CD4-positive, alpha-beta T cell treated with Interferon alpha-2 for 1 hour (primary cell): ENCODE data around the gene COL6A1.

Source experiments
- DNase-seq, 2 donors: peaks; one replicate each; pipeline ENCODE4 v3.0.0-alpha.2; 2020 to 2022

Gene COL6A1

GRCh38 chr21:46006547-46007491, 25.2 kb downstream of the COL6A1 start:
- DNase-seq = no peak

DNA sequence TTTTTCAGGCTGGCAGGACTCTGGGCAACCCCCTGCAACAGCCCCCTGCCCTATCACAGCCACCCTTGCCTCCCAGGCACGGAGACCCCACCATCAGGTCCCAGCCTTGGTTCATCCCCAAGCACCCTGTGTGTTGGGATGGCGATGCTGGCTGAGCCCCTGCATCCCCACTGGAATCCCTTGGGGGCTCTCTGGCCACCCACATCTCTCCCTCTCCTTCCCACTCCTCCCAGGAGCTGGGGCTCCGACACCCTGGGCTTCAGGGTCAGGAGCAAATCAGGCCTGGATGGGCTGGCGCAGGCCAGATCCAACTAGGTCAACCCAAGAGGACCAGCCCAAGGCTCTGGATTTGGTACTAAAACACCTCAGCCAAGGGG, 25.9 kb downstream of the COL6A1 start:
- DNase-seq = no peak

DNA sequence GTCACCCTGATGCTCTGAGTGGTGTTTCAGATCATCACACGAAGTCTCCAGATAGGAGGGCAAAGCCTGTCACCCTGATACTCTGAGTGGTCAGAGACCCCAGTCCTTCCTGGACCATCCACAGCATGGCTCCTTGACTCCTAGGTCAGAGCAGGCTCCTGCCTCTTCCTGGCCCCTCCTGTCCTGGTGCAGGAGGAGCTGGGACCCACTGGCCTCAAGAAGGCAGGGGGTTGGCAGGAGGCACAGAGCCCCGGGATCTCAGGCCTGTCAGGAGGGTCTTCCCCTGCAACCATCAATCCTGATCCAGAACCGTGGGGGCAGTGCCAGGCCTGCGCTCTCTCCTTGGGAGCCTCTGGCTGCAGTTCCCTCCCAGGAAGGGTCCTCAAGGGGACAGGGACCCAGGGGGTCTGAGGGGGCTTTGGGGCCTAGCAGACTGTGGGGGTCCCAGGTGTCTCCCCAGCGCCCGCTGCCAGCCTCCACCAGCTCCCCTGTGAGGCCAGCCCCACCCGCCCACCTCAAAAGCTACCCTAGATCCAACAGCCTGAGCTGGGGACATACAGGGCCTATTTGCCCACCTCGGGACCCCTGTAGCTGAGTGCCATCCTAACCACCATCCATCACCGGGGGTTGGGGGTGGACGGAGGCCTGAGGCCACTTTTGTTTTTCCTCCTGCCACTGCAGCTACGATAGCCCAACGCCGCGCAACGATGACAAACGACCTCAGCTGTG, 27.5 kb downstream of the COL6A1 start:
- no peak for DNase-seq

GRCh38 chr21:46009951-46010705, 28.6 kb downstream of the COL6A1 start:
- DNase-seq = no peak

DNA sequence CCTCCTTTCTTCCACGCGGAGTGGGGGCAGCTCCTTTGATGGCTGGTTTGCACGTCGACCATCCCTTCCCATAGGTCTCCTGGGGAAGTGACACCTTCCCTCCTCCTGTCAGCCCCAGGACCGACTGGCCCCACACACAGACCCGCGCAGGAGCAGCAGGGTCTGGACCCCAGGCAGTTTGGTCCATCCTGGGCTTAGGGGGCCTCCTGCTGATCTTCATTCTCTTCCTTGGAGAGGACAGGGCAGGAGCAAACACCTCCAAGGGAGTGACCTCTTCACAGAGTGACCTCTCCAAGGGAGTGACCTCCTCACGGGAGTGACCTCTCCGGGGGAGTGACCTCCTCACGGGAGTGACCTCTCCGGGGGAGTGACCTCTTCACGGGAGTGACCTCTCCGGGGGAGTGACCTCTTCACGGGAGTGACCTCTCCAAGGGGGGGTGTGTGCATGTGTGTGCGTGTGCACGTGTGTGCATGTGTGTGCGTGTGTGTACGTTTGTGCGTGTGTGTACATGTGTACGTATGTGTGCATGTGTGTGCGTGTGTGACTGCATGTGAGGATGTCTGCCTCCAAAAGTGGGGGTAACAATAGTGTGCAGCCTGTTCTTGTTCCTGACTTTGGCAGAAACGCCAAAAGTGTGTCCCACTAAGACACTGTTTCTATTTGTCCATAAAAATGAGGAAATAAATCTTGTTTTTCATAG, 29.8 kb downstream of the COL6A1 start:
- DNase-seq = no peak

DNA sequence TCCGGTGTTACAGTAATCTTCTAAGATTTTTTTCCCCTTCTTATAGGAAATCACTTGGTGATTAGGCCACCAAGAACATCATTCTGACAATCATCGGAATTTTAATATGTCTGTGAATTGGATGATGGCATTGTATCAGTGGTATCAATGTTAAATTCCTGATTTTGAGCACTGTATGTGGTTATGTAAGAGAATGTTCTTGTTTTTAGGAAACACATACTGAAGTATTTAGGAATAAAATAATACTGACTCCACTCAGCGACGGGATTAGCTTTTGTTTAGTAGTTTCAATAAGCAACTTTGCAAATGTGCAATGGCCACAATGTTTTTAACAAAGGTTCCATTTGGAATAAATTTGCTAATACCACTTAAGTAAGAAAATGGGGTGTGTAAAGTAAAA, 30.6 kb downstream of the COL6A1 start:
- no peak for DNase-seq

- DNase-seq = no peak
Measured at GRCh38 chr21:46014828-46015227, 33.3 kb downstream of the COL6A1 start.

DNA sequence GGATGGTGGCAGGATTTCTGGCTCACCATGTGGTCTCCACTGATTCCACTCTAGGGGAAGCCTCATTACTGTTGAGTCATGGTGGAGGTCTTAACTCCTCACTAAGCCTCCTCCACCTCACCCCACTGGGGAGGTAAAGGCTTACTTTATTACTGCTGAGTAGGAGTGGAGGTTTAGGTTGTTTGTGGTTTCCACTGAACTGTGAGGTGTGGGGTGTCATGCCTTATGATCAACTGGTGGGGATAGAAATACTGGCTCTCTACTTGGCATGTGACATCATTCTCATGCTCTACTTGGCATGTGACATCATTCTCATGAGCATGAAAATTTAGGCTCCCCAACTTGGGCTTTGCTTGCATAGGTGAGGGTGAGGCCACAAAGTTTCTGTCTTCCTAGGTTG, 35.6 kb downstream of the COL6A1 start:
- DNase-seq = no peak

- no peak for DNase-seq
Measured at GRCh38 chr21:46017695-46018094, 36.1 kb downstream of the COL6A1 start.

DNA sequence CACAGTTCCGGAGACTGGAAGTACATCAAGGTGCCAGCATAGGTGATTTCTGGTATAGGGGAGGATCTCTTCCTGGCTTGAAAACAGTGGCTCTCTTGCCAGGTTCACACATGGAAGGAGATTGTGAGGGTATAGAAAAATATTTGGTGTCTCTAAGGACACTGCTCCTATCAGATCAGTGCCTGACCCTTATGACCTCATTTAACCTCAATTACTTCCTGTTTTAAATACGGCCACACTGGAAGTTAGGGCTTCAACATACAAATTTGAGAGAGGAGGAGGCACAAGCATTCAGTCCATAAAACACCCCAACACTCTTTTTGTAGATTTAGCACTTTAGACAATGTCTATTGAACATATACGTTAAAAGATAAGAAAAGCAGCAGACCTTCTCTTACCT, 37.0 kb downstream of the COL6A1 start:
- no peak for DNase-seq

GRCh38 chr21:46020581-46020980, 39.0 kb downstream of the COL6A1 start:
- DNase-seq = no peak

- DNase-seq = no peak
Measured at GRCh38 chr21:46021398-46021797, 39.8 kb downstream of the COL6A1 start.

GRCh38 chr21:46021978-46022544, 40.5 kb downstream of the COL6A1 start:
- no peak for DNase-seq

GRCh38 chr21:46022551-46023525, 41.3 kb downstream of the COL6A1 start:
- DNase-seq = no peak

- no peak for DNase-seq
Measured at GRCh38 chr21:46023555-46023954, 42.0 kb downstream of the COL6A1 start.

DNA sequence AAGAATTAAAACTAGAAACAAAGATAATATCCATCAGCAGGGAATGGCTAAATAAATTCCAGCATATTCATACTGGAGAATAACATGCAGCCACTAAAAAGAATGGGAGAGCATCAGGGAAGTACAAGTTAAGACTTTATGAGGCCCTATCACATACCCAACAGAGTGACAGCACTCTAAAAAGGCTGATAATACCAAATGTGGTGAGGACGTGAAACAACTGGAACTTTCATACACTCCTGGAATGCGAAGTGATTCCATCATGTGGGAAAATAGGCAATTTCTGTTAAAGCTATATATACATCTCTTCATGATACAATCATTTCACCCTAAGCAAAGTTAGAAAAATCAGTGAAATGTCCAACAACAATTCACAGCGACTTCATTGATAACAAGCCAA, 42.6 kb downstream of the COL6A1 start:
- no peak for DNase-seq

- no peak for DNase-seq
Measured at GRCh38 chr21:46025113-46025770, 43.7 kb downstream of the COL6A1 start.

DNA sequence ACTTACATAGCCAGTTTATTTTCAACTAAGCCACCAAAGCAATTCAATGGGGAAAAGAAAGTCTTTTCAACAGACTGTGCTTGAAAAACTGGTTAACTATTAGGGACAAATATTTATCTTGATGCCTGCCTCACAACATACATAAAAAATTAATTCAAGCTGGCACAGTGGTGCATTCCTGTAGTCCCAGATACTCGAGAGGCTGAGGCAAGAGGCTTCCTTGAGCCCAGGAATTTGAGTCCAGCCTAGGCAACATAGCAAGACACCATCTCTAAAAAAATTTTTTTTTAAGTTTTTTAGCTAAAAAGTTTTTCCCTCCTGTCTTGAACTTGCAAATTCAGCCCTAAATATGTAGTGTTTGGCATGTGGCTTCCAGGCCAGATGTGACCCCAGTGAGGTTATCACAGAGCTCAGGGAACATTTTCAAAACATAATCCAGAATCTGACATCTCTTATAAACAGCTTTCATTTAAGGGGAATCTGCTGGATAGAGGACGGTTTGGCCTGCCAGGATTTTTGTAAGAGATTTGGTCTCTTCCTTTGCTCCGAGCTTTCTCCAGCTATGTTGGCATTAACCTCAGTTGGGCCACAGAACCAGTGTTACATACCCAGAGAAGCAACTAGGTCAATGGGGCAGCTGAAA, 46.4 kb downstream of the COL6A1 start:
- DNase-seq = no peak

GRCh38 chr21:46028573-46029091, 47.1 kb downstream of the COL6A1 start:
- DNase-seq = no peak
